Measurements from ENCODE around the gene TGM6. TPM values are rescaled to one million over a fixed set of nuclear protein-coding genes. Genes with fewer than 3 reads are reported as not detected.

TGM6 gene
- polyA plus RNA-seq, 1 donor = not detected

DNA sequence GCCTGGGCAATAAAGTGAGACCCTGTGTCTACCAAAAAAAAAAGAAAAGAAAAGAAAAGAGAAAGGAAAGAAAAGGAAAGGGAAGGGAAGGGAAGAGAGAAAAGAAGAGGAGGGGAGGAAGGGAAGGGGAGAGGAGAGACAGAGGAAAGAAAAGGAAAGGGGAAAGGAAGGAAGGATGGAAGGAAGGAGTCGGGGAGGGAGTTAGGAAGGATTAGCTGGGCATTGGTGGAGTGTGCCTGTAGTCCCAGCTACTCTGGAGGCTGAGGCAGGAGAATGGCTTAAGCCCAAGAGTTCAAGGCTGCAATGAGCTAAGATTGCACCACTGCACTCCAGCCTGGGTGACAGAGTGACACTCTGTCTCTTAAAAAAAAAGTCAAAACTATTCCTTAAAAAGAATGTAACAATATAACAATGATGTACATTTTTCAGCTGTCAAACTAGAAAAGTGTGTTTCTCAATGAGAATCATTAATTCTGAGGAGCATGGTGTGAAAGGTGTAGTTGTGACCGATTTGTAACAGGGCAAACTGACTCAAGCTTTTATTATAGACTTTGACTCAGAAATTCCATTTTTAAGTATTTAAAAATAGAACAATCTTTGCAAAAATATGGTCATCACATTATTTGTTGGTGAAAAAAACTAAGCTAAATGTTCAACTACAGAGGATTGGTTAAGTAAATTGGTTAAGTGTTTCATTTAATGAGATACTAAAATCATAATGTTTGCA lies 75.2 kb downstream of the TGM6 start:
- DNase-seq (ENCODE audit: low read depth) = no peak

DNA sequence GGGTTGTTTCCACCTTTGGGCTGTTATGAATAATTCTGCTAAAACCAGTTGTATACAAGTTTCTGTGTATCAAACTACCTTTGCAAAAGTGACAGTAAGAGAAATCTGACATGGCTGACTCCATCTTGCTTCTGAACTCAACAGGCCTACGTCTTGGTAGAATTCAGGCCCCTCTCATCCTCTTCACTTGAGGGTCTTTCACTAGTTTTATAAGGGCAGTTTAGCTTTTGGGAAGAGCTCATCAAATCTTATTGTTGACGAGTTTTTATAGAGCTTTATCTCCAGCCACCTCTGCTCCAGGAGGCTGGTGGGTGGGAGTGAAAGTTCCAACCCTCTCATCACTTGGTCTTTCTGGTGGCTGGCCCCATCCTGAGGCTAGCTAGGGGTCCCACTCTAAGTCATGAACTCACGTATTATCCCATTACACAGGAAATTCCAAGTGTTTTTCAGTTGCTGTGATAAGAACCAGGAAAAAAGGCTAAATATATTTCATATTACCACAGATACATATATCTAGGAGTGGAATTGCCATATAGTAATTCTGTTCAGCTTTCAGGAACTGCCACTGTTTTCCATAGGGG lies 78.3 kb downstream of the TGM6 start:
- DNase-seq (ENCODE audit: low read depth) = no peak

DNA sequence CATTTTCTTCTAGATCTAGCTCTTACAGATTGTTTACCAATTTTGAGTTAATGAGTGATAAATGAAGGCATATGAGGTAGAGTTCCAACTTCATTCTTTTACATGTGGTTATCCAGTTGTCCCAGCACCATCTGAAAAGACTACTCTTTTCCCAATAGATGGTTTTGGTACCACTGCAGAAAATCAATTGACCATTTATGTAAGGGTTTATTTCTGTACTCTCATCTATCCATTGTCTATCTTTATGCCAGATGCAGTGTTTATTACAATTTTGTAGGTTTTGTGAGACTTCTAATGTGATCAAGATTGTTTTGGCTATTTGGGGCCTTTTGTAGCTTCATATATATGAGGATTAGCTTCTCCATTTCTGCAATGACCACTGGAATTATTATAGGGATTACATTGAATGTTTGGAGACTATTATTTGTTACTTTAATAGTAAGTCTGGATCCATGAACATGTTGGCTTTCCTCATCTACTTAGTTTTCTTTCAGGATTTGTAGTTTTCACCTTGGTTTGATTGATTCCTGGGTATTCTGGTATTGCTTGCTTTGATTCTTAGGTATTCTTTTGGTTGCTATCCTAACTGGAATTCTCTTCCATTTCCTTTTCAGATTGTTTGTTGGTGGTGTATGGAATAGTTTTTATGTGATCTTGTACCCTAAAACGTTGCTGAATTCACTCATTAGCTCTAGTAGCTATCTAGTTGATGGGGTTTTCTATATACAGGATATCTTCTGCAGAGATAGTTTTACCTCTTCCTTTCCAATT lies 79.5 kb downstream of the TGM6 start:
- DNase-seq (ENCODE audit: low read depth) = no peak

- no peak for DNase-seq (ENCODE audit: low read depth)
These were observed 80.2 kb downstream of the TGM6 start for GRCh38 chr20:2460752-2461424.

- DNase-seq (ENCODE audit: low read depth) = no peak
These were observed 81.8 kb downstream of the TGM6 start for GRCh38 chr20:2462484-2462883.

DNA sequence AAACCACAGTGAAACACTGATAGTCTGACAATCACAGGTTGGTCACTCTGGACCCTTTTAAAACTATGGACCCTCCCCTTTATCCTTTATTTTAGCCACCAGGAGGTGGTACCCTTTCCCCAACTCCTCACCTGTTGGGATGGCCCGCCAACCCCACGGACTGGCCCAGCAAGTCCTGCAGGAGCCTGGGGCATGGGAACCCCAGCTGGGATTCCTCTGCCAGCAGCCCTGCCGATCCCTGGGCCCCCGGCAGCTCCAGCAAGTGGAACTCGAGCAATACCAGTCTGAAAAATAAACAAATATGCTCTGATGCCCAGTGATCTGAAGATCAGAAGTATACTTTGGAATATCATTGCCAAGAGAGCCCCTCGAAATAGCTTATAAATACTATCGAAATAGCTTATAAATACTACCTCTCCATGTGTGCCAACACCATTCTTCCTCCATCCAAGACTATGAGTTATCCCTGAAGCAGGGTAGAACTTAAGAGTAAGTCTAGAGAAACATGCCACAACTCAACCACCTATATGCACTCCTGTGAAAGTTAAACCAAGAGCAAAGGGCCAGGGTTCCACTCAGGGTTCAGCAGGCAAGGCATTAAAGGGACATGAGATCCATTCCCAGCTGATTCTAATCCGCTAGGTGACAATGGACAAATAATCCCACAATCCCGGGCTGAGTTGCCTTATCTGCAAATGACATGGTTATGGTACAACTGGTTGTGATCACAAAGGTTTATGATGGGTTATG lies 83.1 kb downstream of the TGM6 start:
- DNase-seq (ENCODE audit: low read depth) = no peak

DNA sequence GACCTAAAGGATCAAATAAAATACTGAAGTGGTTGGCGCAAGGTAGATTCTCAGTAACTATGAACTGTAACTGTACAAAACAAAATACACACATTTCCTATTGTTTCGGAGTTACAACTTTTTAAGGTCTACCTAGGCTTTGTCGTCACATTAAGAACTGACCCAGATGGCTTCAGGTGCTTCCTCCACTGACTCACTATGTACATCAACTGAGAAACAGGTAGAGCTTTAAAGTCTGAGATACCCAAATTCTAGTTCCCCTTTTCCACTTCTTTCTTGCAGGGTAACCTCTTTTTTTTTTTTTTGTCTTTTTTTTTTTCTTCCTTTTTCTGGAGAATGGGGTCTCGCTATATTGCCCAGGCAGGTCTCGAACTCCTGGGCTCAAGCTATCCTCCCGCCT lies 84.4 kb downstream of the TGM6 start:
- DNase-seq (ENCODE audit: low read depth) = no peak

DNA sequence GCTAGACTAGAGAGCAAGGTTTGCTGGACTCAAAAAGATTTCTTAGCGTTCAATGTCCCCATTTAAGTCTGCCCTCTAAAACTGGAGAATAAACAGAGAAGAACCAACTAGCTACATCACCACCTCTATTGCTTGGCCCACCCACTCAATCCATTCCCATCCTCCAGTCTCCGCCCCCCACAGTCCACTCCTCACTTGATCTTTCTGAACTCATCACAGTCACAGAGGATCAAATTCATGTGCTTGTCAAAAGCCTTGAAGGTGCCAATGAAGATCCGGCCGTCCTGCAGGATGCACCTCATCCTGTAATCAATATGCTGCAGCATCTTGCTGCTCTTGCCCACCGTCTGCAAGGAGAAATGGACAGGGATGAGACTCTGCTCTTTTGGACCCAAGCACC lies 86.7 kb downstream of the TGM6 start:
- DNase-seq (ENCODE audit: low read depth) = no peak

- DNase-seq (ENCODE audit: low read depth) = no peak
These were observed 88.1 kb downstream of the TGM6 start for GRCh38 chr20:2468581-2469407.

DNA sequence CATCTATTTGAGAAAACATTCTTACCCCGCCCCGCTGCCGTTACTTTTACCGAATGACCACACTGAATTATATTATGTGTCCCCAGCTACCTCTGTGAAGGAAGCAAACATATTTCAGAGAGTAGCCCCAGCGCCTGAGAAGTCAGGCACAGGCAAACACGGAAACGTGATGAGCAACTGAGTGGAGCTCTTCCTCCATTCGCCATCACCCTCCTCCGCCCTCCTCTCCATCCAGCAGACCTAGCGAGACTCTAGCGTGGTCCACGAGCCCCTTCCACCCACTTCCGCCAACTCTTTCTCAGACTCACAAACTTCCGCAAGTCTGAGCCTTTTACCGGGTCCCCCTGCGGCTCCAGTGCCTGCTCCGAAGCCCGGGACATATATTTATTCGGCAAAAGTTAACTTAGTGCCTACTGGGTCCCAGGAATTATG lies 89.3 kb downstream of the TGM6 start:
- DNase-seq (ENCODE audit: low read depth) = peak; percentile 13

DNA sequence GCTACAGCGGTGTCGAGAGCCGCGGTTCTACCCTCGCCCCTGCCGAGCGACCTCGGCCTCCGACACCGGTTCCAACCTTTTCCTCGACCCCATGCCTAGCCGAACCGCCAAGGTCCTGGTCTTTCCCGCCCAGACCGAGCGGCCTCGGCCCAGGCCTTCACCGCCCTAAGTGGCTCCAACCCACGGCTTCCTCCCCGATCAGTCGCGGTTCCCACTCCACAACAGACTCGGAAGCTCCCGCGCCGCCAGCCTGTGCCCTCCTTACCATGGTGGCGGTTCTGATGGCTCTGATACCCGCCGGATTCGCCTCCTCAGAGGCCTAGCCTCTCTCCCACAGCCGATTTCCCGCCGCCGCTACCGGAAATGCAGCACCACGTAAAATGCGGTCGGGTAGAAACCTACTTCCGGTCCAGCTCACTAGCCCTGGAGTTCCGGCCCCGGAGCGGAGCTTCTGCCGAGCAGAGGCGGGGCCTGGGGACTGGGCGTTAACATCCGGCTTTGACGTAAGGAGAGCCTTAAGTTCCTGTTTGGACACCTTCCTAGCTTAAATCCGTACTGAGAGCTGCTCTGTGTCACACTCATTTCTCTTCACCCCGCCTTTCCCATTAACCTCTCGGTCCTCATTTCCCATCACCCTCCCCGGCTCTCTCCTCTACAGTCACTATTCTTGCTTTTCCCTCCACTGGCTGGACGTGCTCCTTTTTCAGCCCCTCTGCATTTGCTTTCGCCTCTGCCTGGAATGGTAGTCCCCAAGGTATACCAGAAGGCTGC lies 89.9 kb downstream of the TGM6 start, which contains the start of gene SNRPB:
Gene SNRPB, minus strand, starts transcription at position 367 of the 771 bp plus-strand sequence. Its CDS starts 99 bp downstream, at position 268.
- DNase-seq (ENCODE audit: low read depth) = peak; percentile 98

GRCh38 chr20:2473516-2473915 lies 92.8 kb downstream of the TGM6 start:
- DNase-seq (ENCODE audit: low read depth) = no peak

- DNase-seq (ENCODE audit: low read depth) = no peak
These were observed 95.4 kb downstream of the TGM6 start for GRCh38 chr20:2475850-2476741.

- no peak for DNase-seq (ENCODE audit: low read depth)
These were observed 96.3 kb downstream of the TGM6 start for GRCh38 chr20:2476742-2477615.

DNA sequence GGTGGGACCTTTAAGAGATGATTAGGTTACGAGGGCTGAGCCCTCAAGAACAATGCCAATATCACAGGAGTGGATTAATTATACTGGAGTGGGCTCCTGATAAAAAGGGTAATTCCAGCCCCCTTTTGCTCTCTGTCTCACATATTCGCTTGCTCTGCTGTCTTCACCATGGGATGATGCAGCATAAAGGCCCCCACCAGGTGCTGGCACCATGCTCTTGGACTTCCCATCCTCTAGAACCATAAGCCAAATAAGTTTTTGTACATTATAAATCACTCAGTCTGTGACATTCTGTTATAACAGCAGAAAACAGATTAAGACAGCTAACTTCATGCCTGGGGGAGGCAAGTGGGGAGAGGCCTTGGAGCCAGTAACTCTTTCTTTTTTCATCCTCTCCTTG lies 99.7 kb downstream of the TGM6 start:
- DNase-seq (ENCODE audit: low read depth) = no peak
